ENCODE results near the gene PPP2R2B. TPM values are rescaled to one million over a fixed set of nuclear protein-coding genes. Genes with fewer than 3 reads are reported as not detected.
A peak's percentile ranks its signal among the peaks of the same experiment; 100 is the strongest.

PPP2R2B gene
- total and polyA plus RNA-seq, 7 experiments from 2014 or later, result 0.15 to 14.1 (median 0.58) TPM

- no peaks in the 10 kb centered on the region for H3K36me3 Mint-ChIP-seq
- CTCF ChIA-PET, result no interaction called here
- Histone ChIP-seq H3K27ac (ENCODE audit: low read depth, low read length) (no peak overlapping the region), H3K36me3 (ENCODE audit: control insufficient read depth in 2 of 3, insufficient read depth in 3 of 3, low read length in 3 of 3) (no peaks in the 10 kb centered on the region), H3K27me3 (ENCODE audit: control insufficient read depth in 2 of 2, insufficient read depth in 2 of 2, low read length in 2 of 2) (no peaks in the 10 kb centered on the region), H3K9me3 (ENCODE audit: control insufficient read depth in 2 of 3, low read length in 3 of 3) (no peaks in the 10 kb centered on the region), H3K4me3 (ENCODE audit: low read length) (no peak overlapping the region), H3K4me1 (ENCODE audit: control insufficient read depth in 2 of 2, insufficient read depth in 2 of 2, low read length in 2 of 2) (no peaks in the 10 kb centered on the region)
- H3K27ac Mint-ChIP-seq, result no peak overlapping the region
- H3K9me3 Mint-ChIP-seq, result no peaks in the 10 kb centered on the region
- POLR2A ChIA-PET, result no interaction called here
- H3K4me3 Mint-ChIP-seq, result no peak overlapping the region
- ATAC-seq (no peak), DNase-seq (no peak)
- H3K27me3 Mint-ChIP-seq, result peaks cover 0 to 7% (median 0%) of the 10 kb centered on the region in 5 donors
- intact Hi-C loops (cut with micrococcal nuclease), result no loop called here
- H3K4me1 Mint-ChIP-seq, result peaks cover 0 to 12% (median 2%) of the 10 kb centered on the region in 7 donors
Observed at GRCh38 chr5:146669656-146670055, 208.9 kb downstream of the PPP2R2B start.

GRCh38 chr5:146667633-146668272 is 210.8 kb downstream of the PPP2R2B start:
- Histone ChIP-seq H3K4me1 (ENCODE audit: control insufficient read depth in 2 of 2, insufficient read depth in 2 of 2, low read length in 2 of 2) (no peaks in the 10 kb centered on the region), H3K9me3 (ENCODE audit: control insufficient read depth in 2 of 3, low read length in 3 of 3) (no peaks in the 10 kb centered on the region), H3K27me3 (ENCODE audit: control insufficient read depth in 2 of 2, insufficient read depth in 2 of 2, low read length in 2 of 2) (no peaks in the 10 kb centered on the region), H3K4me3 (ENCODE audit: low read length) (no peak overlapping the region), H3K36me3 (ENCODE audit: control insufficient read depth in 2 of 3, insufficient read depth in 3 of 3, low read length in 3 of 3) (no peaks in the 10 kb centered on the region), H3K27ac (ENCODE audit: low read depth, low read length) (no peak overlapping the region)
- ChIA-PET CTCF (interaction anchor here (0.7 kb wide), 1 partner anchor 20 kb away, joined by 6 read pairs; no protein-coding TSS in a partner anchor), POLR2A (no interaction called here)
- intact Hi-C loops (cut with micrococcal nuclease), result no loop called here
- no peak for DNase-seq
- H3K27ac Mint-ChIP-seq, result no peak overlapping the region
- H3K36me3 Mint-ChIP-seq, result no peaks in the 10 kb centered on the region
- H3K27me3 Mint-ChIP-seq, result peaks cover 0 to 7% (median 0%) of the 10 kb centered on the region in 5 donors
- peaks cover 0 to 16% (median 4%) of the 10 kb centered on the region in 7 donors for H3K4me1 Mint-ChIP-seq
- H3K9me3 Mint-ChIP-seq, result no peaks in the 10 kb centered on the region
- no peak overlapping the region for H3K4me3 Mint-ChIP-seq
- ATAC-seq, result no peak

GRCh38 chr5:146662229-146662628 is 216.3 kb downstream of the PPP2R2B start:
- ChIA-PET POLR2A (no interaction called here), CTCF (interaction anchor here (0.6 to 3.0 kb wide), 2 partner anchors 251 to 303 kb away, joined by 4 to 16 read pairs; no protein-coding TSS in a partner anchor)
- Mint-ChIP-seq H3K36me3 (no peaks in the 10 kb centered on the region), H3K9me3 (no peaks in the 10 kb centered on the region), H3K27me3 (peaks cover 0 to 1% (median 0%) of the 10 kb centered on the region in 5 donors), H3K4me3 (no peak overlapping the region), H3K27ac (no peak overlapping the region), H3K4me1 (peaks cover 0 to 16% (median 4%) of the 10 kb centered on the region in 7 donors)
- no peaks in the 10 kb centered on the region for H3K36me3 ChIP-seq (ENCODE audit: control insufficient read depth in 2 of 3, insufficient read depth in 3 of 3, low read length in 3 of 3)
- H3K4me1 ChIP-seq (ENCODE audit: control insufficient read depth in 2 of 2, insufficient read depth in 2 of 2, low read length in 2 of 2), result no peaks in the 10 kb centered on the region
- H3K4me3 ChIP-seq (ENCODE audit: low read length), result no peak overlapping the region
- peak in 6 of 9 donors; percentile 2 to 53 (median 39) for DNase-seq
- H3K27ac ChIP-seq (ENCODE audit: low read depth, low read length), result no peak overlapping the region
- intact Hi-C loops (cut with micrococcal nuclease), result loop anchor here (1.0 to 5.0 kb wide), 5 partner anchors 120 to 705 kb away; no protein-coding TSS in a partner anchor
- H3K27me3 ChIP-seq (ENCODE audit: control insufficient read depth in 2 of 2, insufficient read depth in 2 of 2, low read length in 2 of 2), result no peaks in the 10 kb centered on the region
- H3K9me3 ChIP-seq (ENCODE audit: control insufficient read depth in 2 of 3, low read length in 3 of 3), result no peaks in the 10 kb centered on the region
- no peak for ATAC-seq

- POLR2A ChIA-PET, result no interaction called here
- no peaks in the 10 kb centered on the region for H3K27me3 Mint-ChIP-seq
- no peaks in the 10 kb centered on the region for H3K36me3 ChIP-seq (ENCODE audit: control insufficient read depth in 2 of 3, insufficient read depth in 3 of 3, low read length in 3 of 3)
- ATAC-seq (no peak), DNase-seq (no peak)
- intact Hi-C loops (cut with micrococcal nuclease), result loop anchor here (5.0 kb wide), 2 partner anchors 118 to 707 kb away; no protein-coding TSS in a partner anchor
- no peaks in the 10 kb centered on the region for H3K36me3 Mint-ChIP-seq
- no peaks in the 10 kb centered on the region for H3K27me3 ChIP-seq (ENCODE audit: control insufficient read depth in 2 of 2, insufficient read depth in 2 of 2, low read length in 2 of 2)
- no peaks in the 10 kb centered on the region for H3K9me3 Mint-ChIP-seq
- H3K9me3 ChIP-seq (ENCODE audit: control insufficient read depth in 2 of 3, low read length in 3 of 3), result no peaks in the 10 kb centered on the region
- H3K4me3 Mint-ChIP-seq, result no peak overlapping the region
- H3K4me1 ChIP-seq (ENCODE audit: control insufficient read depth in 2 of 2, insufficient read depth in 2 of 2, low read length in 2 of 2), result no peaks in the 10 kb centered on the region
- H3K27ac ChIP-seq (ENCODE audit: low read depth, low read length), result no peak overlapping the region
- H3K27ac Mint-ChIP-seq, result no peak overlapping the region
- no peak overlapping the region for H3K4me3 ChIP-seq (ENCODE audit: low read length)
- CTCF ChIA-PET, result interaction anchor here (2.0 to 3.0 kb wide), 2 partner anchors 305 kb away, joined by 13 to 16 read pairs; no protein-coding TSS in a partner anchor
- peaks cover 0 to 10% (median 4%) of the 10 kb centered on the region in 7 donors for H3K4me1 Mint-ChIP-seq
Observed at GRCh38 chr5:146660376-146660960, 218.1 kb downstream of the PPP2R2B start.

- ATAC-seq (no peak), DNase-seq (no peak)
- intact Hi-C loops (cut with micrococcal nuclease), result loop anchor here (5.0 kb wide), 2 partner anchors 118 to 707 kb away; no protein-coding TSS in a partner anchor
- Mint-ChIP-seq H3K4me1 (peaks cover 0 to 5% (median 0%) of the 10 kb centered on the region in 7 donors), H3K27ac (no peak overlapping the region), H3K9me3 (no peaks in the 10 kb centered on the region), H3K4me3 (no peak overlapping the region), H3K36me3 (no peaks in the 10 kb centered on the region), H3K27me3 (no peaks in the 10 kb centered on the region)
- ChIA-PET CTCF (interaction anchor here (2.0 kb wide), 1 partner anchor 306 kb away, joined by 13 read pairs; no protein-coding TSS in a partner anchor), POLR2A (no interaction called here)
- no peaks in the 10 kb centered on the region for H3K36me3 ChIP-seq (ENCODE audit: control insufficient read depth in 2 of 3, insufficient read depth in 3 of 3, low read length in 3 of 3)
- no peak overlapping the region for H3K27ac ChIP-seq (ENCODE audit: low read depth, low read length)
- H3K27me3 ChIP-seq (ENCODE audit: control insufficient read depth in 2 of 2, insufficient read depth in 2 of 2, low read length in 2 of 2), result no peaks in the 10 kb centered on the region
- H3K4me1 ChIP-seq (ENCODE audit: control insufficient read depth in 2 of 2, insufficient read depth in 2 of 2, low read length in 2 of 2), result no peaks in the 10 kb centered on the region
- H3K4me3 ChIP-seq (ENCODE audit: low read length), result no peak overlapping the region
- no peaks in the 10 kb centered on the region for H3K9me3 ChIP-seq (ENCODE audit: control insufficient read depth in 2 of 3, low read length in 3 of 3)
Observed at GRCh38 chr5:146659961-146660360, 218.6 kb downstream of the PPP2R2B start.

- ATAC-seq, result no peak
- Histone ChIP-seq H3K27ac (ENCODE audit: low read depth, low read length) (no peak overlapping the region), H3K4me1 (ENCODE audit: control insufficient read depth in 2 of 2, insufficient read depth in 2 of 2, low read length in 2 of 2) (no peaks in the 10 kb centered on the region), H3K9me3 (ENCODE audit: control insufficient read depth in 2 of 3, low read length in 3 of 3) (no peaks in the 10 kb centered on the region), H3K36me3 (ENCODE audit: control insufficient read depth in 2 of 3, insufficient read depth in 3 of 3, low read length in 3 of 3) (no peaks in the 10 kb centered on the region), H3K27me3 (ENCODE audit: control insufficient read depth in 2 of 2, insufficient read depth in 2 of 2, low read length in 2 of 2) (no peaks in the 10 kb centered on the region), H3K4me3 (ENCODE audit: low read length) (no peak overlapping the region)
- H3K27ac Mint-ChIP-seq, result no peak overlapping the region
- no peaks in the 10 kb centered on the region for H3K36me3 Mint-ChIP-seq
- H3K27me3 Mint-ChIP-seq, result no peaks in the 10 kb centered on the region
- H3K9me3 Mint-ChIP-seq, result no peaks in the 10 kb centered on the region
- ChIA-PET CTCF (no interaction called here), POLR2A (no interaction called here)
- intact Hi-C loops (cut with micrococcal nuclease), result no loop called here
- H3K4me3 Mint-ChIP-seq, result no peak overlapping the region
- peaks cover 0 to 2% (median 0%) of the 10 kb centered on the region in 7 donors for H3K4me1 Mint-ChIP-seq
- DNase-seq, result no peak
Observed at GRCh38 chr5:146656703-146657102, 221.9 kb downstream of the PPP2R2B start.
